GM23248 (cell line): ENCODE measurements around the gene DNAJC17.

Experiments used
- EZH2 ChIP-seq: fragments of 200-600 bp; sonication (generic); IDR thresholded peaks from 2 replicates; pipeline ENCODE4 v1.6.1; 2018; ENCODE audit warnings: antibody characterized with exemption, mild to moderate bottlenecking; ENCODE audit not compliant: insufficient read depth, poor library complexity, severe bottlenecking
- EZH2phosphoT487 ChIP-seq: fragments of 200-600 bp; sonication (generic); IDR thresholded peaks from 2 replicates; pipeline ENCODE4 v1.6.1; 2018; ENCODE audit warnings: antibody characterized with exemption, moderate library complexity, mild to moderate bottlenecking, low read depth; ENCODE audit not compliant: insufficient read depth

DNA sequence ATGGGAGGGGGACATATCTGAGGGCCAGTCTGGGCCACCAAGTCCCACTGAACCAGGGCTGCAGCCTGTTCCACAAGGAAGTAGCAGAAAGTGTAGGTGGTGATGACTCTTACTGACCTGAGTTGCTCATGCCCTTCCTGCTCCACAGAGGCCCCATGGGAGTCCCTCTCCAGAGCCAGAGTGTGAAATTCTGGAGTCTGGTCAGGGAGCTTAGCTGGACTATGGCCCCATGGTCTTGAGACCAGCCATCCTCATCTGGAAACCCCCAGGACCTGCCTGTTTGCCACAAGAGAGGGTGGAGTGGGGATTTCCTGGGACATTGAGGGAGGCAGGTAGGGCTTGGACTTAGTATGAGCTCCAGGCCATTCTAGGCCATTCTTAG lies 39.6 kb upstream of the DNAJC17 start:
- TF ChIP-seq EZH2 = no peak
- TF ChIP-seq EZH2phosphoT487 = no peak
